Thoracic aorta (tissue), 2 donors: Measurements from ENCODE around the gene IL13RA1. TPM values are rescaled to one million over a fixed set of nuclear protein-coding genes. Genes with fewer than 3 reads are reported as not detected.

Experiments
- ATAC-seq: fragments of 150-250 bp; one replicate; pipeline ENCODE4 v1.8.0; 2017; ENCODE audit warnings: low read depth; ENCODE audit not compliant: insufficient number of reproducible peaks, low FRiP score
- DNase-seq: peaks from one replicate; pipeline ENCODE4 v3.0.0-alpha.2; 2020; ENCODE audit warnings: low spot score
- H3K27ac ChIP-seq, 2 donors: fragments of 200-600 bp; sonication (generic); 1 replicate in 1 of 2; 2 replicates in 1 of 2; pipeline ENCODE4 v1.5.1; 2016; ENCODE audit warnings: mild to moderate bottlenecking in 2 of 2, moderate library complexity in 2 of 2
- H3K27me3 ChIP-seq: fragments of 200-600 bp; sonication (generic); replicated peaks from 2 replicates; pipeline ENCODE4 v1.6.0; 2016; ENCODE audit warnings: mild to moderate bottlenecking; ENCODE audit not compliant: insufficient read depth
- H3K36me3 ChIP-seq: fragments of 200-600 bp; sonication (generic); one replicate; pipeline ENCODE4 v1.5.1; 2016
- H3K4me1 ChIP-seq, 2 donors: fragments of 200-600 bp; sonication (generic); 1 replicate in 1 of 2; 2 replicates in 1 of 2; pipeline versions ENCODE4 v1.5.1 to v1.6.0; 2016; ENCODE audit warnings: low read depth in 2 of 2, mild to moderate bottlenecking in 1 of 2; ENCODE audit not compliant: control insufficient read depth in 1 of 2
- H3K4me3 ChIP-seq: fragments of 200-600 bp; sonication (generic); 2 replicates; pipeline ENCODE4 v1.5.1; 2016; ENCODE audit warnings: mild to moderate bottlenecking
- H3K9me3 ChIP-seq: fragments of 200-600 bp; sonication (generic); 2 replicates; pipeline ENCODE4 v1.5.1; 2016
- CTCF ChIP-seq: fragments of 200-600 bp; sonication (generic); IDR thresholded peaks from one replicate; pipeline ENCODE4 v1.5.1; 2019; ENCODE audit warnings: antibody characterized with exemption
- total RNA-seq, 2 donors: library from RNA; depleted of rRNA; stranded (reverse); fragments of >200 nt; gene quantifications; one replicate each; pipeline versions ENCODE4 v1.1.0 to v1.2.3, GENCODE V29; 2016

The IL13RA1 gene
- 100 to 1,000 TPM; 109 to 110 TPM for total RNA-seq

GRCh38 chrX:118726887-118727685 is at the start of gene IL13RA1:
Gene IL13RA1 (plus strand): TSS chrX:118727606. CDS start chrX:118727639, 33 bp downstream.
- peak within 1 kb of the TSS; percentile 92 to 96 for H3K27ac ChIP-seq
- H3K4me3 ChIP-seq, result peak within 1 kb of the TSS; percentile 83
- ATAC-seq, result peak; percentile 83
- H3K9me3 ChIP-seq, result no peaks in the 10 kb centered on the region
- TF ChIP-seq CTCF, result no peak
- DNase-seq, result peak; percentile 21
- peaks cover 12 to 34% of the 10 kb centered on the region in 2 donors for H3K4me1 ChIP-seq
- H3K27me3 ChIP-seq, result no peaks in the 10 kb centered on the region
- H3K36me3 ChIP-seq, result no peaks in the 10 kb centered on the region

- ATAC-seq (no peak), DNase-seq (no peak)
- Histone ChIP-seq H3K4me3 (no peak overlapping the region), H3K36me3 (peaks cover 2% of the 10 kb centered on the region), H3K27me3 (no peaks in the 10 kb centered on the region), H3K9me3 (no peaks in the 10 kb centered on the region), H3K27ac (no peak overlapping the region), H3K4me1 (no peaks in the 10 kb centered on the region)
- TF ChIP-seq CTCF, result no peak
Observed at GRCh38 chrX:118679290-118679689, 48.1 kb upstream of the IL13RA1 start.

- Histone ChIP-seq H3K4me1 (no peaks in the 10 kb centered on the region), H3K9me3 (no peaks in the 10 kb centered on the region), H3K36me3 (peaks cover 2% of the 10 kb centered on the region), H3K27me3 (no peaks in the 10 kb centered on the region), H3K27ac (no peak overlapping the region), H3K4me3 (no peak overlapping the region)
- no peak for ATAC-seq
- DNase-seq, result no peak
- TF ChIP-seq CTCF, result no peak
Observed at GRCh38 chrX:118682258-118683014, 45.0 kb upstream of the IL13RA1 start.

- no peaks in the 10 kb centered on the region for H3K27me3 ChIP-seq
Observed at GRCh38 chrX:118685393-118685792, 42.0 kb upstream of the IL13RA1 start.

More at GRCh38 chrX:118685393-118685792, 42.0 kb upstream of the IL13RA1 start:
- Histone ChIP-seq H3K4me3 (no peak overlapping the region), H3K36me3 (peaks cover 2% of the 10 kb centered on the region), H3K27ac (no peak overlapping the region), H3K9me3 (no peaks in the 10 kb centered on the region), H3K4me1 (no peaks in the 10 kb centered on the region)
- no peak for TF ChIP-seq CTCF
- no peak for DNase-seq
- no peak for ATAC-seq
